Activated CD4-positive, alpha-beta T cell treated with anti-CD3 and anti-CD28 coated beads, Interleukin-2, amount 10 ng/mL, durations not matched to agents 7 days and 5 days (primary cell): ENCODE data around the gene ADI1. TPM values are rescaled to one million over a fixed set of nuclear protein-coding genes. Genes with fewer than 3 reads are reported as not detected.
"Not testable (repeated sequence)": the region's sequence is repeated elsewhere in the genome, so short reads cannot be mapped to it uniquely, and the experiment has no call there.

Experiments used
- CTCF ChIA-PET: fragments of 350-600 bp; sonication (Branson Sonifier 250); formaldehyde crosslinking; loops from one replicate; lab custom pipeline; 2021; ENCODE audit warnings: antibody characterized with exemption; lab: Charles Lee
- POLR2A ChIA-PET: fragments of 350-600 bp; sonication (Branson Sonifier 250); formaldehyde crosslinking; loops from one replicate; lab custom pipeline; 2021; ENCODE audit warnings: antibody characterized with exemption; lab: Charles Lee
- DNase-seq: peaks from one replicate; pipeline ENCODE4 v3.0.0-alpha.2; 2020
- H3K27ac Mint-ChIP-seq: one replicate; pipeline ENCODE4 v1.8.0; 2021; ENCODE audit warnings: mild to moderate bottlenecking, moderate library complexity, mixed read lengths
- H3K27me3 Mint-ChIP-seq: one replicate; pipeline ENCODE4 v1.8.0; 2021; ENCODE audit warnings: mixed read lengths
- H3K36me3 Mint-ChIP-seq: one replicate; pipeline ENCODE4 v1.8.0; 2021; ENCODE audit warnings: low read depth, mixed read lengths
- H3K4me1 Mint-ChIP-seq: one replicate; pipeline ENCODE4 v1.8.0; 2021; ENCODE audit warnings: mixed read lengths
- H3K4me3 Mint-ChIP-seq: one replicate; pipeline ENCODE4 v1.8.0; 2021; ENCODE audit warnings: mild to moderate bottlenecking, moderate library complexity, mixed read lengths
- H3K9me3 Mint-ChIP-seq: one replicate; pipeline ENCODE4 v1.8.0; 2021; ENCODE audit warnings: mixed read lengths
- total RNA-seq, 2 experiments: library from RNA; stranded (reverse); gene quantifications; one replicate each; pipeline ENCODE4 v1.2.3, GENCODE V29; 2021

ADI1 gene
- total RNA-seq, 2 experiments from 2014 or later, result 45.7 to 48.2 TPM

- no peaks in the 10 kb centered on the region for H3K9me3 Mint-ChIP-seq
These were observed 58.2 kb downstream of the ADI1 start for GRCh38 chr2:3460831-3461800.

GRCh38 chr2:3460156-3460555 lies 59.2 kb downstream of the ADI1 start:
- Mint-ChIP-seq H3K36me3 (peaks cover 4% of the 10 kb centered on the region), H3K27ac (no peak overlapping the region), H3K4me1 (peaks cover 15% of the 10 kb centered on the region), H3K4me3 (no peak overlapping the region), H3K9me3 (no peaks in the 10 kb centered on the region), H3K27me3 (no peaks in the 10 kb centered on the region)
- DNase-seq, result no peak
- ChIA-PET POLR2A (no interaction called here), CTCF (interaction anchor here (2.4 kb wide), 1 partner anchor 13 kb away, joined by 10 read pairs; no protein-coding TSS in a partner anchor)

More at GRCh38 chr2:3460831-3461800, 58.2 kb downstream of the ADI1 start:
- CTCF ChIA-PET, result interaction anchor here (0.7 to 2.4 kb wide), 2 partner anchors 10 to 12 kb away, joined by 3 to 10 read pairs; no protein-coding TSS in a partner anchor
- Mint-ChIP-seq H3K36me3 (peaks cover 1% of the 10 kb centered on the region), H3K4me3 (no peak overlapping the region), H3K27me3 (no peaks in the 10 kb centered on the region), H3K27ac (peak overlapping the region; percentile 25), H3K4me1 (peaks cover 15% of the 10 kb centered on the region)
- POLR2A ChIA-PET, result no interaction called here
- DNase-seq, result no peak

- peaks cover 4% of the 10 kb centered on the region for H3K36me3 Mint-ChIP-seq
- no peak overlapping the region for H3K4me3 Mint-ChIP-seq
- ChIA-PET POLR2A (no interaction called here), CTCF (no interaction called here)
- DNase-seq, result no peak
- no peak overlapping the region for H3K27ac Mint-ChIP-seq
- peaks cover 15% of the 10 kb centered on the region for H3K4me1 Mint-ChIP-seq
- H3K9me3 Mint-ChIP-seq, result no peaks in the 10 kb centered on the region
- no peaks in the 10 kb centered on the region for H3K27me3 Mint-ChIP-seq
These were observed 59.9 kb downstream of the ADI1 start for GRCh38 chr2:3459185-3460015.

GRCh38 chr2:3458396-3459184 lies 60.7 kb downstream of the ADI1 start:
- POLR2A ChIA-PET, result no interaction called here
- peaks cover 4% of the 10 kb centered on the region for H3K36me3 Mint-ChIP-seq
- H3K27me3 Mint-ChIP-seq, result no peaks in the 10 kb centered on the region
- H3K4me3 Mint-ChIP-seq, result no peak overlapping the region
- DNase-seq, result no peak
- peaks cover 15% of the 10 kb centered on the region for H3K4me1 Mint-ChIP-seq
- peak overlapping the region; percentile 26 for H3K27ac Mint-ChIP-seq
- H3K9me3 Mint-ChIP-seq, result no peaks in the 10 kb centered on the region
- CTCF ChIA-PET, result no interaction called here

GRCh38 chr2:3457524-3458395 lies 61.6 kb downstream of the ADI1 start:
- peaks cover 5% of the 10 kb centered on the region for H3K36me3 Mint-ChIP-seq
- CTCF ChIA-PET, result no interaction called here
- peaks cover 15% of the 10 kb centered on the region for H3K4me1 Mint-ChIP-seq
- H3K4me3 Mint-ChIP-seq, result no peak overlapping the region
- H3K9me3 Mint-ChIP-seq, result no peaks in the 10 kb centered on the region
- POLR2A ChIA-PET, result no interaction called here
- DNase-seq, result no peak
- H3K27me3 Mint-ChIP-seq, result no peaks in the 10 kb centered on the region
- H3K27ac Mint-ChIP-seq, result no peak overlapping the region

GRCh38 chr2:3456125-3456524 lies 63.2 kb downstream of the ADI1 start:
- no peak overlapping the region for H3K4me3 Mint-ChIP-seq
- ChIA-PET CTCF (no interaction called here), POLR2A (no interaction called here)
- H3K4me1 Mint-ChIP-seq, result peaks cover 5% of the 10 kb centered on the region
- H3K27me3 Mint-ChIP-seq, result no peaks in the 10 kb centered on the region
- no peaks in the 10 kb centered on the region for H3K9me3 Mint-ChIP-seq
- peaks cover 7% of the 10 kb centered on the region for H3K36me3 Mint-ChIP-seq
- H3K27ac Mint-ChIP-seq, result no peak overlapping the region
- no peak for DNase-seq

- POLR2A ChIA-PET, result no interaction called here
- H3K27me3 Mint-ChIP-seq, result no peaks in the 10 kb centered on the region
- no peak overlapping the region for H3K27ac Mint-ChIP-seq
- no peak overlapping the region for H3K4me3 Mint-ChIP-seq
- H3K4me1 Mint-ChIP-seq, result no peaks in the 10 kb centered on the region
- no peak for DNase-seq
- H3K9me3 Mint-ChIP-seq, result no peaks in the 10 kb centered on the region
- H3K36me3 Mint-ChIP-seq, result peaks cover 9% of the 10 kb centered on the region
- CTCF ChIA-PET, result interaction anchor here (0.9 kb wide), 1 partner anchor 32 kb away, joined by 3 read pairs; no protein-coding TSS in a partner anchor
These were observed 64.5 kb downstream of the ADI1 start for GRCh38 chr2:3454802-3455201.

GRCh38 chr2:3454005-3454404 lies 65.3 kb downstream of the ADI1 start:
- H3K4me3 Mint-ChIP-seq, H3K36me3 Mint-ChIP-seq, DNase-seq, H3K4me1 Mint-ChIP-seq, H3K27me3 Mint-ChIP-seq, H3K27ac Mint-ChIP-seq, POLR2A ChIA-PET, H3K9me3 Mint-ChIP-seq: not testable (repeated sequence)
- CTCF ChIA-PET, result interaction anchor here (0.9 kb wide), 1 partner anchor 31 kb away, joined by 3 read pairs; no protein-coding TSS in a partner anchor

GRCh38 chr2:3453190-3453999 lies 65.9 kb downstream of the ADI1 start:
- Mint-ChIP-seq H3K27me3 (no peaks in the 10 kb centered on the region), H3K4me3 (no peak overlapping the region), H3K9me3 (no peaks in the 10 kb centered on the region), H3K27ac (no peak overlapping the region), H3K4me1 (no peaks in the 10 kb centered on the region), H3K36me3 (peaks cover 9% of the 10 kb centered on the region)
- ChIA-PET CTCF (interaction anchor here (3.0 kb wide), 1 partner anchor 9 kb away, joined by 14 read pairs; no protein-coding TSS in a partner anchor), POLR2A (no interaction called here)
- DNase-seq, result no peak

- H3K4me3 Mint-ChIP-seq, result no peak overlapping the region
- no peak overlapping the region for H3K27ac Mint-ChIP-seq
- H3K4me1 Mint-ChIP-seq, result no peaks in the 10 kb centered on the region
- no peak for DNase-seq
- H3K9me3 Mint-ChIP-seq, result no peaks in the 10 kb centered on the region
- CTCF ChIA-PET, result interaction anchor here (0.6 to 3.0 kb wide), 2 partner anchors 9 to 10 kb away, joined by 3 to 14 read pairs; no protein-coding TSS in a partner anchor
- no peaks in the 10 kb centered on the region for H3K27me3 Mint-ChIP-seq
- POLR2A ChIA-PET, result no interaction called here
- peaks cover 9% of the 10 kb centered on the region for H3K36me3 Mint-ChIP-seq
These were observed 67.2 kb downstream of the ADI1 start for GRCh38 chr2:3451926-3452671.
